Breast epithelium (tissue), 3 donors: Measurements from ENCODE around the gene SSR4.

Source experiments
- POLR2A ChIP-seq: fragments of 450-650 bp; IDR thresholded peaks from one replicate; pipeline ENCODE4 v1.6.1; 2016; ENCODE audit warnings: antibody characterized with exemption, mild to moderate bottlenecking, moderate library complexity
- POLR2AphosphoS5 ChIP-seq, 3 donors: sonication (generic); formaldehyde crosslinking; IDR thresholded peaks; one replicate each; pipeline ENCODE4 v1.6.1; 2017; ENCODE audit warnings: antibody characterized with exemption in 3 of 3
- TF ChIP-seq, protein P1 (sequence below), 3 donors: fragments of 450-650 bp; IDR thresholded peaks; one replicate each; pipeline ENCODE4 v1.5.1; 2016 to 2017; ENCODE audit warnings: antibody characterized with exemption in 3 of 3, mild to moderate bottlenecking in 3 of 3, moderate library complexity in 3 of 3

DNA sequence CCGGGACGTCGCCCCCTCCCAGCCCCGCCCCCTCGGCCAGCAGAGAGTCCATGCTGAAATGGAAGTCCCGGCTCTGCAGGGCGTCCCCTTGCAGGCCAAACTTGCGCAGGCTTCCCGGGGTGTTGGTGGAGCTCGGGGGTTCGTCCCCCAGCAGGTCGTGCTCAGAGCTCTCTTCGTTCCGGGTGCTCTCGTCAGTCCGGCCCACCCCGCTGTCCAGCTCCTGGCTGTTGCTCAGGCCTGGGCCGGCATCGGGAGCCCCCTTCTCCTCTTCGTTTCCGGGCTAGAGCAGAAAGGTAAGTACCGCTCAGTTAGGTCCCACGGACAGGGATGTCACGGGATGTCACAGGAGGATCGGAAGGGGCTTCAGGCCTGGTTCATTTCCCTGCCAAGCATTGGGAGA is 10.2 kb downstream of the SSR4 start:
- TF ChIP-seq, protein P1, sequence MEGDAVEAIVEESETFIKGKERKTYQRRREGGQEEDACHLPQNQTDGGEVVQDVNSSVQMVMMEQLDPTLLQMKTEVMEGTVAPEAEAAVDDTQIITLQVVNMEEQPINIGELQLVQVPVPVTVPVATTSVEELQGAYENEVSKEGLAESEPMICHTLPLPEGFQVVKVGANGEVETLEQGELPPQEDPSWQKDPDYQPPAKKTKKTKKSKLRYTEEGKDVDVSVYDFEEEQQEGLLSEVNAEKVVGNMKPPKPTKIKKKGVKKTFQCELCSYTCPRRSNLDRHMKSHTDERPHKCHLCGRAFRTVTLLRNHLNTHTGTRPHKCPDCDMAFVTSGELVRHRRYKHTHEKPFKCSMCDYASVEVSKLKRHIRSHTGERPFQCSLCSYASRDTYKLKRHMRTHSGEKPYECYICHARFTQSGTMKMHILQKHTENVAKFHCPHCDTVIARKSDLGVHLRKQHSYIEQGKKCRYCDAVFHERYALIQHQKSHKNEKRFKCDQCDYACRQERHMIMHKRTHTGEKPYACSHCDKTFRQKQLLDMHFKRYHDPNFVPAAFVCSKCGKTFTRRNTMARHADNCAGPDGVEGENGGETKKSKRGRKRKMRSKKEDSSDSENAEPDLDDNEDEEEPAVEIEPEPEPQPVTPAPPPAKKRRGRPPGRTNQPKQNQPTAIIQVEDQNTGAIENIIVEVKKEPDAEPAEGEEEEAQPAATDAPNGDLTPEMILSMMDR (IDR thresholded peaks at IDR 0.05) = no peak
- no peak for TF ChIP-seq POLR2AphosphoS5 (IDR thresholded peaks at IDR 0.05)
- no peak for TF ChIP-seq POLR2A
